Non-pigmented ciliary epithelial cell (primary cell): Measurements from ENCODE around the gene VPS52.
"Not testable (repeated sequence)": the region's sequence is repeated elsewhere in the genome, so short reads cannot be mapped to it uniquely, and the experiment has no call there.

ENCODE experiments used
- DNase-seq: peaks from one replicate; pipeline ENCODE4 v3.0.0-alpha.2; 2010; ENCODE audit warnings: low read depth

The VPS52 gene

GRCh38 chr6:33249732-33250630 lies 21.7 kb downstream of the VPS52 start:
- DNase-seq: peak; percentile 60

- peak; percentile 94 for DNase-seq
Observed at GRCh38 chr6:33248932-33249731, 22.5 kb downstream of the VPS52 start.

DNA sequence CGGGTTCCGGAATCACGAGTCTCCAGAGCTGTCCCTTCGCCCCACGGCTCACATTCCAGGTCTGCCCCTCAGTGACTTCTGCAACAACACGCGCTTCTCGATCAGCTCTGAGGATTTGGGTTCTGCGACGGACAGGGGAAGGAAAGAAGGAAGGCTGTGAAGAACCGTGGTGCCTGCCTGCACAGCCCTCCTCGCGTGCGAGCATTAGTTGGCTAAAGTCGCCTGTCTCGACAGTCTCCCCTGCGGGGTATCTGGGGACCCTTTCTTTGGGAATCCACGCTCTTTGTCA lies 23.1 kb downstream of the VPS52 start:
- no peak for DNase-seq

DNA sequence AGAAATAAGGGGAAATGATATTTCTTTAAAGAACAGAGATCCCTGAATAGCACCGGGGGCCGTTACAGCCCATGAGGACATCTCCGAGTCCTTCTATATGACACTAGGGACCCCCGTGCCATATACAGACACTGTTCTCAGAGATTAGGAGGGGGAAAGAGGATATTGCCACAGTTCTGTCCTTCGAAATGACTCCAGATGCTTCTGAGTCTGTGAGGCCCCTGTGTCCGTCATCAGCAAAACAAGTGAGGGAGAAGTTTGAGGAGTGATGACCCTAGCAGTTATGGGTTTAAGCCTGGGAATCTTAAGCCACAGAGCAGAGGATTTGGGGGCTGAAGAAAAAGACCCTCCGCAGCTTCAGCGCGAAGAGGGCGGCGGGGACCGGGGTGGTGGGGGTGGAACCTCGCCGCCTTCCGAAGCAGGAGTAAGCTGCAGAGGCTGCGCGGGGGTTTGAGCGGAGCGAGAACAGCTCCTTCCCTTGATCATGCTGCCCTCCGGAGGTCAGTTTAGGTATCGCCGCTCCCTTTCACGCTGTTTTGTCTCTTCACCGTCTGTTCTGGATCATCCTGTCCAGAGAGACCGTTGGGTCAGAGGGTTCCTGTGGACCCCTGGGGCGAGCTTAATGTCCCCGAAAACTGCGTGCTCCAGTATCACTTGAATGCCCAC lies 23.6 kb downstream of the VPS52 start:
- DNase-seq: no peak

DNA sequence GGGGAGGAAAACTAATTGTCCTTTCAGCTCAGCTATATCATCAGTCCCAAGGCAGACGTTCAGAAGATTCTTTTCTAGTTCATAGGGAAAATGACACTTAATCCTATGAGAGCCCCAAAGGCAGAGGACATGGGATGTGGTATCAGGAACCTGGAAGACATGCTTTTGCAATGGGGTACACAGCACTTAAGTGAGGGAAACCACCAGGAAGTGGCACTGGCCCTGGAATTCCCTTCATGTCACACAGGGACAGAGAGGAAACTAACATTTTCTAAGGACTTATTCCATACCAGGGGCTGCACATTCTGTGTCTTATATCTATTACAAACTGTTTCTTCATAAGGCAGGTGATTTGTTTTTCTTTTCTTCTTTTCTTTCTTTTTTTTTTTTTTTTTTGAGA lies 28.2 kb downstream of the VPS52 start:
- no peak for DNase-seq

DNA sequence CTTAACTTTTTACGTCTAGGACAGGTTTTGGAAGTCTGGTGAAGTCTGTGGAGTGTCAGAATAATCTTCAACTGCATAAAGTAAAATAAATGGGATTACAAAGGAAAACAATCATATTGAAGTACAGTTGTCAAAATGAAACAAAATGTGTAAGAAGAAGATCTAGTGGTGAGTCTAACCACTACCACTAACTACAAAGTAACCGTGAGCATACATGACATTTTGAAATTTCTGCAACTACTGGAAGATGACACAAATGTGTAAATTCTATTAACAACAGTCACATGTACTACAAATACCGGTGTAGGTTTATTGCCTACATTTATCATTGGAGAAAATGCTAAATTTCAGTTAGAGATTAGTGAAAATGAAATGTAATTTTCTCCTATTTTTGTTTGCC lies 29.7 kb downstream of the VPS52 start:
- DNase-seq: no peak

DNA sequence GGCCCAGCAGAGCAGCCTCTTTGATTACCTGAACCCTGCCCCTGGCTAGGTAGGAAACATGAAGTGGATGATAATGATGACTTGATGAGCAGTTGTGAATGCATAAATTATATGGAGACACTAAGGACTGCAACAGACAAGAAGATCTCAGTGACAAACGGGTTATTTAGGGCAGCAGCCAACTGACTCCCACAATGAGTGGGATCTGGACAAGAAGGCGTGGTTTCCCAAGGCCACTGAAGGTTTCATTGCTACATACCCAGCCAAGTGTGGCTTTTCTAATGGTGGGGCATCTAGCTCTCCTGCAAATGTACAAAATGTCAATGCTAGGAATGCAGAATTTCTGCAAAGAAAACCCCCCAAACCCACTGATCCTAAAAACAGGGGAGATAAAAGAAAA lies 33.9 kb downstream of the VPS52 start:
- DNase-seq: no peak

GRCh38 chr6:33236852-33237251 lies 34.8 kb downstream of the VPS52 start:
- no peak for DNase-seq

GRCh38 chr6:33236328-33236727 lies 35.3 kb downstream of the VPS52 start:
- DNase-seq: no peak

- DNase-seq: no peak
Observed at GRCh38 chr6:33235221-33235634, 36.4 kb downstream of the VPS52 start.

DNA sequence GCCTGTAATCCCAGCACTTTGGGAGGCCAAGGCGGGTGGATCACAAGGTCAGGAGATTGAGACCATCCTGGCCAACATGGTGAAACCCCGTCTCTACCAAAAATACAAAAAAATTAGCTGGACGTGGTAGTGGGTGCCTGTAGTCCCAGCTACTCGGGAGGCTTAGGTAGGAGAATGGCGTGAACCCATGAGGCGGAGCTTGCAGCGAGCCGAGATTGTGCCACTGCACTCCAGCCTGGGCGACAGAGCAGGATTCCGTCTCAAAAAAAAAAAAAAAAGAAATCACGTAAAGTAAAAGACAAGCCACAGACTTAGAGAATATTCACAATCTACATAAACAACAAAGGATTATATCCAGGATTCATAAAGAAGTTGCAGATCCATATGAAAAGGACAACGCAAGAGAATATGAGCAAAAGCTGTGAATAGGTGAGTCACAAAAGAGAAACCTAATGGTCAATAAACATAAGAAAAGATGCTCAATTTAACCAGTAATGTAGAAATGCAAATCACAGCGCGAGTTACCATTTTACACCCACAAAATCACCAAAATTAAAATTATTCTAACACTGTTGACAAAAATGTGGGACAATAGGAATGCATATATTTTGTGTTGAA lies 45.1 kb downstream of the VPS52 start:
- DNase-seq: not testable (repeated sequence)

GRCh38 chr6:33217681-33218080 lies 54.0 kb downstream of the VPS52 start:
- no peak for DNase-seq

DNA sequence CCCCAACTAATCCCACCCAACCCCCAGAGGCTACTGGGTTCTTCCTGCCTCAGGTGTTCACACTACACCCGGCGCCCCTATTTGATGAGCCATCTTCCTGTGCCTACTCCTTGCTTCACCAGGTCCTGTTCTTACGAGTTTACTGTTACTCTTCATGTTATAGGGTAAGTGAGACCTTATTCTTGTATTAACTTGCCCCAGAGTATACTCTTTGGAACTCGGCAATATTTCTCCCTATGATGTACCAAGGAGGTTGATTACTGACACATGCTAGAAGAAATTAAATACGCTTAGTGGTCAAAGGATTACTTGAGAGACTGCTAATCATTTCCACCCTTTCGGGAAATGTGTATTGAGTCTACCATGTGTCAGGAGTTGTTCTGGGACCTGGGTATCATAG lies 54.4 kb downstream of the VPS52 start:
- DNase-seq: no peak

- no peak for DNase-seq
Observed at GRCh38 chr6:33216117-33216649, 55.5 kb downstream of the VPS52 start.

DNA sequence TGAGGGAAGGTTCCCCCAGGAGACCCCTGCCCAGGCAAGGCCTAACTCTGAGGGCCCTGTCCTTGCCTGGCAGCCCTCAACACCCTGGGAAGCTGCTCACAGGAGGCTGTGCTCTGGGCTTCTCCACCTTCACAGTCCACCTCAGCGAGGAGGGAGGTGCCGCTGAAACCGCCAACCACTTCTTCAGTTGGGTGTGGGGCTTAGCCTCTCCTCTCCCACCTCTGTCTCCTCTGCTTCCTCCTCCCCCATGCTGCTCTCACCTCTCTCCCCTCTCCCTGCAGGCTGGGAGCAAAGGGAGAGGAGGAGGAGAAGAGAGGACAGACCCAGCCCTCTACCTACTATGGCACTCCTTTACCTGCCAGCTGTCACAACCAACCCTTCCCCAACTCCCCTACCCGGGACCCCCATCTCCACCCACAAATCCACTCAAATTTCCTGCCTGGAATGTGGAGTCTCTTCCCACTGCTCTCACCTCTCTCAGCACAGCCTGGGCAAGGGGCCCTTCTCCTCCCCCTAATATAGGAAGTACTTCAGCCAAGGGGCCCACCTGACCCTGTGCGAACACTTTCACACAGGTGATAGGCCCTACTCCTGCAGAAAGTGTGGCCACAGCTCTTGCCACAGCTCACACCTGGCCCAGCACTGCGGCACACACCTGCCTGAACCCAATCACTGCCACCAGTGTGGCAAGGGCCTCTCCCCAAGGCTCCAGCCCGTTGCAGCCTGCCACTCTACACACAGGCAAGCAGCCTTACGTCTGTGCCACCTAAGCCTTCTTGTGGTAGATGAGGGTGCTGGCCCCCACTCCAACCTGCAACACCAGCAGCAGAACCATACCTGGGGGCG lies 56.2 kb downstream of the VPS52 start:
- no peak for DNase-seq

- DNase-seq: no peak
Observed at GRCh38 chr6:33213989-33214335, 57.7 kb downstream of the VPS52 start.

- no peak for DNase-seq
Observed at GRCh38 chr6:33213166-33213988, 58.3 kb downstream of the VPS52 start.

- no peak for DNase-seq
Observed at GRCh38 chr6:33212857-33213165, 58.9 kb downstream of the VPS52 start.

GRCh38 chr6:33211666-33212422 lies 59.8 kb downstream of the VPS52 start:
- no peak for DNase-seq

DNA sequence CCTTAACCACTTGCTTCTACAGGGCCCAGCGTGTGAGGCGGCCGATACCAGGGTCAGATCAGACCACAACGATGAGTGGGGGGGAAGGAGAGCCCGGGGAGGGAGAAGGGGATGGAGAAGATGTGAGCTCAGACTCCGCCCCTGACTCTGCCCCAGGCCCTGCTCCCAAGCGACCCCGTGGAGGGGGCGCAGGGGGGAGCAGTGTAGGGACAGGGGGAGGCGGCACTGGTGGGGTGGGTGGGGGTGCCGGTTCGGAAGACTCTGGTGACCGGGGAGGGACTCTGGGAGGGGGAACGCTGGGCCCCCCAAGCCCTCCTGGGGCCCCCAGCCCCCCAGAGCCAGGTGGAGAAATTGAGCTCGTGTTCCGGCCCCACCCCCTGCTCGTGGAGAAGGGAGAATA lies 60.5 kb downstream of the VPS52 start:
- no peak for DNase-seq
